T-helper 1 cell treated with Interleukin-12 subunit alpha and Interleukin-12 subunit beta and Interleukin-4 antibody, amounts not matched to agents 30 μg/mL and 1 μg/mL, for 36 hours (primary cell): ENCODE measurements around the gene IQCB1.
"Not testable (repeated sequence)": the region's sequence is repeated elsewhere in the genome, so short reads cannot be mapped to it uniquely, and the experiment has no call there.

Experiments used
- H3K27ac Mint-ChIP-seq: one replicate; pipeline ENCODE4 v1.8.0; 2021; ENCODE audit warnings: mild to moderate bottlenecking, mixed read lengths
- H3K27me3 Mint-ChIP-seq: one replicate; pipeline ENCODE4 v1.8.0; 2021; ENCODE audit warnings: low read depth, mixed read lengths
- H3K36me3 Mint-ChIP-seq: one replicate; pipeline ENCODE4 v1.8.0; 2021; ENCODE audit warnings: low read depth, mixed read lengths
- H3K4me1 Mint-ChIP-seq: one replicate; pipeline ENCODE4 v1.8.0; 2021; ENCODE audit warnings: low read depth, mixed read lengths
- H3K4me3 Mint-ChIP-seq: one replicate; pipeline ENCODE4 v1.8.0; 2021; ENCODE audit warnings: mild to moderate bottlenecking, moderate library complexity, mixed read lengths
- H3K9me3 Mint-ChIP-seq: one replicate; pipeline ENCODE4 v1.8.0; 2021; ENCODE audit warnings: mixed read lengths

IQCB1 gene

DNA sequence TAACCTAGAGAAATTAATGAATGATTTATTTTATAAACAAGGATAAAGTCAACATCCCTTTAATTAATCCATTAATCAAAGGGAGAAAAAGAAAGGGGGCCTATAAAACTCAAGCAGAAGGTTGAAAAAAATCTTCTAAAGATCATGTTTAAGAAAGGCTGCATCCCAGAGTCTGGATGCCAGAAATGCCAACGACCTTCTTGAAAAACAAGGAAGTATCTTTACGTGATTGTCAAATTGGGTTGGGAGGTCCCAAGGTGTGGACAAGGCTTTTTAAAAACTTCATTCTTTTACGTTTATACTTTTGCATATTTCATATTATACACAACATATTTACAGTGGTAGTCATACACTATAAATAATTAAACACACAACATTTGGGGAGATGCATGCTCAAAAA lies 86.9 kb downstream of the IQCB1 start:
- Mint-ChIP-seq H3K4me3 (no peak overlapping the region), H3K9me3 (no peaks in the 10 kb centered on the region), H3K27me3 (peaks cover 16% of the 10 kb centered on the region), H3K36me3 (peaks cover 3% of the 10 kb centered on the region), H3K27ac (no peak overlapping the region), H3K4me1 (peaks cover 8% of the 10 kb centered on the region)

DNA sequence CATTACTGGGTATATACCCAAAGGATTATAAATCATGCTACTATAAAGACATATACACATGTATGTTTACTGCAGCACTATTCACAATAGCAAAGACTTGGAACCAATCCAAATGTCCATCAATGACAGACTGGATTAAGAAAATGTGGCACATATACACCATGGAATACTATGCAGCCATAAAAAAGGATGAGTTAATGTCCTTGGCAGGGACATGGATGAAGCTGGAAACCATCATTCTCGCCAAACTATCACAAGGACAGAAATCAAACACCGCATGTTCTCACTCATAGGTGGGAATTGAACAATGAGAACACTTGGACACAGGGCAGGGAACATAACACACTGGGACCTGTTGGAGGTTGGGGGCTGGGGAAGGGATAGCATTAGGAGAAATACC lies 91.8 kb downstream of the IQCB1 start:
- H3K4me3 Mint-ChIP-seq, H3K27ac Mint-ChIP-seq, H3K9me3 Mint-ChIP-seq, H3K27me3 Mint-ChIP-seq: not testable (repeated sequence)
- Mint-ChIP-seq H3K4me1 (peaks cover 19% of the 10 kb centered on the region), H3K36me3 (peaks cover 20% of the 10 kb centered on the region)

DNA sequence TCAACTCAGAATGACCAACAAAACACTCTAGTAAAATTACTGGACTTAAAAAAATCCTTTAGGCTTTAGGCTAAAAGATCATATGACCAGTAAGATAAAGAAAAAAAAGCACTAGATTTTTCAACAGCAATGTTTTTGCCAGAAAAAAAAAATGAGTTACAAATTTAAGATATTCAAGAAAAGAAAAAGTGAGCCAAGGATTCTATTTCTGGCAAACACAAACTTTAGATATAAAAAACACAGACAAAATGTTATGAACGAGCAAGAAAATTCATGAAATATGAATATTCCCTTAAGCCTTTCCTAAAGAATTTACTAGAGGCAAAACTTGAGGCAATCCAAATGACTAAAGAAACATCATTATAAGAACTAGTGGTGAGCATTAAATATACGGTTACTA lies 94.0 kb downstream of the IQCB1 start:
- Mint-ChIP-seq H3K9me3 (peaks cover 3% of the 10 kb centered on the region), H3K27ac (no peak overlapping the region), H3K36me3 (peaks cover 23% of the 10 kb centered on the region), H3K4me1 (peaks cover 23% of the 10 kb centered on the region), H3K4me3 (no peak overlapping the region), H3K27me3 (no peaks in the 10 kb centered on the region)

DNA sequence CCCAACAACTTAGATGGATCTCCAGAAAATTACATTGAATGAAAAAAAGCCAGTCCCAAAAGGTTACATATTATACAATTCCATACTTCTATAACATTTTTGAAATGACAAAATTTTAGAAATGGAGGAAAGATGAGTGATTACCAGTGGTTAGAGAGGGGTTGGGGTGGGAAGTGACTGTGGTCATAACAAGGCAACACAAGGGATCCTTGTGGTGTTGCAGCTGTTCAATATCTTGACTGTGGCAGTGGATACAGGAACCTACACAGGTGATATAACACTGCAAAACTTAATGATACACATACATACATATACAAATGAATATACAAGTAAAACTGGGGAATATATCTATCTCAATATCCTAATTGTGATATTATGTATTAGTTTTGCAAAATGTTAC lies 95.0 kb downstream of the IQCB1 start:
- H3K4me1 Mint-ChIP-seq = peaks cover 31% of the 10 kb centered on the region
- H3K36me3 Mint-ChIP-seq = peaks cover 25% of the 10 kb centered on the region
- no peak overlapping the region for H3K4me3 Mint-ChIP-seq
- peaks cover 3% of the 10 kb centered on the region for H3K9me3 Mint-ChIP-seq
- H3K27me3 Mint-ChIP-seq = no peaks in the 10 kb centered on the region
- H3K27ac Mint-ChIP-seq = no peak overlapping the region

DNA sequence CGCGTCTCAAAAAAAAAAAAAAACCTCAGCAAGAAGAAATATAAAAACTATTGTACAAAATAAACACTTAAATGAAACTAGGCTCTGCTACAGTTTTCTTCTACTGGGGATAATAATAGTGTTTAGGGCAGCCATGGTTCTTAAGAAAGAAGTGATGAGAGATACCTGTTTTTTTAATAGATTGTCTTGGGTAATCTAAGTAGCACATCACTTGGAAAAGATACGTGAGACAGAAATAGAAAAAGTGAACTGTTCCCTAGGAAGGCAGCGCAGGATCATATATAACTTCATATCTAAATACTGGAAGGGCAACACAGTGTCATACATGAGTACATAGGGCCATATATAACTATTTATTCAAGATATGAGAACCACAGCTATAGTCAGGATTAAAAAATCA lies 97.2 kb downstream of the IQCB1 start:
- H3K27ac Mint-ChIP-seq = no peak overlapping the region
- H3K4me3 Mint-ChIP-seq = no peak overlapping the region
- H3K36me3 Mint-ChIP-seq = peaks cover 22% of the 10 kb centered on the region
- peaks cover 3% of the 10 kb centered on the region for H3K9me3 Mint-ChIP-seq
- H3K27me3 Mint-ChIP-seq = no peaks in the 10 kb centered on the region
- H3K4me1 Mint-ChIP-seq = peaks cover 36% of the 10 kb centered on the region

DNA sequence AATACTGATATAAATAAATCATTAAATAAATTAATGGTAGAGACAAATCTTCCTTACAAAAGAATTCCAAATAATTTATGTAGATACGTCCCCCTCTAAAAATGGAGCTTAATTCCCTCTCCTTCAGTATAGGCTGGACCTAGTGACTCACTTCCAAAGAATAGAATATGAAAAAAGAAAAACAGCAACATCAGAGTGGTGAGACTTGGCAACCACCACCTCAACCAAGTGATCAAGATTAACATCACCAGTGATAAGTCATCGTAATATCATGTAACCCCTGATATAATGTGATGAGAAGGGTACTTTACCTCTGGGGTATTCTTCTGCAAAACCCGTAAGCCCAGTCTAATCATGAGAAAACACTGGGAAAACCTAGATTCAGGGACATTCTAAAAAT lies 98.7 kb downstream of the IQCB1 start:
- H3K4me3 Mint-ChIP-seq = no peak overlapping the region
- peaks cover 32% of the 10 kb centered on the region for H3K4me1 Mint-ChIP-seq
- H3K9me3 Mint-ChIP-seq = no peaks in the 10 kb centered on the region
- H3K27me3 Mint-ChIP-seq = no peaks in the 10 kb centered on the region
- no peak overlapping the region for H3K27ac Mint-ChIP-seq
- H3K36me3 Mint-ChIP-seq = peaks cover 18% of the 10 kb centered on the region

DNA sequence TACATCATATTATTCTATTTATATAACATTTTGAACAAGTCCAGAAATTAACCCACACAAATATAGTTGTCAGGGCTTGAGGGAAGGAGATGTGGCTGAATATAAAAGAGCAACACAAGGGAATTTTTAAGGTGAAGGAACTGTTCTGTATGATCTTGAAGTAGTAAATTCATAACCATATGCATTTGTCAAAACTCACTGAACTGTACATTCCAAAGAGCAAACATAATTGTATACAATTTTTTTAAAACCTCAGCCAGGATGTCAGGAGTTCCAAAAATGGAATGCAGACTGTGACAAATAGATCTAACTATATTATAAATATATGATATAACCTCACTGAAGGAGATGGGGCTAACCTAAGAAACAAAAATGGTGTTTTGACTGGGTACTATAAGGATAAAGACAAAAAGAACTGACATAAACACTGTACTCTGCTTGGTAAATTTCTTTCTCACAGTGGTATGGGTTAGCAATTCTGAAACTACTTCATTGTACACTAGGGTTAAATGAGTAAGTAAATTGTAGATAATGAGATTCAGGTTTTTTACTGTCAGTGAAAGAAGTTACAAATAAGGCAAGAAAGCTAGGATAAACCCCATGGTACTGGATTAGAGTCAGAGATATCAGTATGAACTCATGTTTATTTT lies 99.7 kb downstream of the IQCB1 start:
- Mint-ChIP-seq H3K27me3 (no peaks in the 10 kb centered on the region), H3K36me3 (peaks cover 18% of the 10 kb centered on the region), H3K27ac (no peak overlapping the region), H3K9me3 (no peaks in the 10 kb centered on the region), H3K4me1 (peaks cover 30% of the 10 kb centered on the region), H3K4me3 (no peak overlapping the region)

DNA sequence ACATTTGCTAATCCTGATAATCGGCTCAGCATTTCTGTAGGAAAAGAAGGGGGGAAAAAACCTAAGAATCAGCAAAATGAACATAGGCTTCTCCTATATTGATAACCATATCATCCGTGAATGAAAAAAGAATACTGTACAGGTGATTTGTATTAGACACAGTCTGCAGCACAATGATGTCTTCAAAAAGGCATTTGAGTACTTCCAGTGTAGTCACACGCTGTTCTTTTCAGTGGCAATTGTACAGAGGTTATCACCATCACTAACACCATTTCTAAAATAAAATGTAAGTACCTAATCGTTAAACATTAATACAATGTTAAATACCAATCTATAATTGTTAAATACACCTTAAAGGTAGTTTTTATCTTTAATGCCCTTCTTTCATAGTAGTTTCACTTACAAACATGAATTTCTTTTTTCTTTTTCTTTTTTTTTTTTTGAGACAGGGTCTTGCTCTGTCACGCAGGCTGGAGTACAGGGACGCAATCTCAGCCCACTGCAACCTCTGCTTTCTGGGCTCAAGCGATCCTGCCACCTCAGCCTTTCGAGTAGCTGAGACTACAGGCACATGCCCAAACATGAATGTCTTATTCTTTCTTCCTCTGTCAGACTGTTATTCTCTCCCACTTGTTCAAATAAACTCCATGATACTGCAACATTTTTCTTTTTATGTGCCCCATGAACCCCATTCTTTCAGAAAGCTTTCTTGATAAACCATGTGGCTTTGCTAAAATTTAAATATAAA lies 103.7 kb downstream of the IQCB1 start:
- peaks cover 21% of the 10 kb centered on the region for H3K4me1 Mint-ChIP-seq
- H3K27me3 Mint-ChIP-seq = no peaks in the 10 kb centered on the region

DNA sequence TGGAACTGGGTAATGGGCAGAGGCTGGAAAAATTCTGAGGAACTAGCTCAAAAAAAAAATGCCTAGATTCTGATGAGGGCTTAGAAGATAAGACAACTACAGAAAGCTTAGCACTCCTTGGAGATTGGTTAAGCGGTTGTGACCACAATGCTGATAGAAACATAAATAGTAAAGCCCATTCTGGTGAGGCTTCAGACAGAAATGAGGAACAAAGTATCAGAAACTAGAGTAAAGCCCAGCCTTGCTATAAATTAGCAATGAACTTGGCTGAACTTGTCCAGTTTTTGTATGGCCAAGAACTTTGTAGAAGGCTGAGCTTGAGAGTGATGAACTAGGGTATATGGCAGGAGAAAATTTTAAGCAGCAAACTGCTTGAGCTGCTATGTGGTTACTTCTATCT lies 110.7 kb downstream of the IQCB1 start:
- Mint-ChIP-seq H3K4me3 (no peak overlapping the region), H3K36me3 (peaks cover 66% of the 10 kb centered on the region), H3K4me1 (peaks cover 11% of the 10 kb centered on the region), H3K27me3 (no peaks in the 10 kb centered on the region), H3K27ac (no peak overlapping the region), H3K9me3 (no peaks in the 10 kb centered on the region)

More for the DNA sequence above, 103.7 kb downstream of the IQCB1 start:
- Mint-ChIP-seq H3K4me3 (no peak overlapping the region), H3K9me3 (no peaks in the 10 kb centered on the region), H3K27ac (no peak overlapping the region), H3K36me3 (peaks cover 31% of the 10 kb centered on the region)

DNA sequence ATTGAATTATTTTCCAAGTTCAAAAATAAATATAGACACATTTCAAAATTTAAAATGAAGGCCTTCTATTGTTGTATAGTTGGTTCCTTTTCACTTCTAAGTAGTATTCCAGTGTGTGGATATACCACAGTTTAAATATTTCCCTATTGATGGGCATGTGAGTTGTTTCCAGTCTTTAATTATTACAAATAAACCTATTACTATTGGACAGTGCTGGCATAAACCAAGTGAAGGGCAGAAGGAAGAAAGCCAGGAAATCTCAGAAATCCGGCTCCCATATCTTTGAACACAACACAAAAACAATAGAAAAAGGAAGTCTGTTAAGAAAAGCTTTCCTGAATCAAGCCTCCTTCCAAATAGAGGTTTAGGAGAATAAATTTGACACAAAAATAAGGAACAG lies 111.4 kb downstream of the IQCB1 start:
- Mint-ChIP-seq H3K4me3 (no peak overlapping the region), H3K27me3 (no peaks in the 10 kb centered on the region), H3K36me3 (peaks cover 63% of the 10 kb centered on the region), H3K9me3 (no peaks in the 10 kb centered on the region), H3K4me1 (peaks cover 12% of the 10 kb centered on the region), H3K27ac (no peak overlapping the region)

DNA sequence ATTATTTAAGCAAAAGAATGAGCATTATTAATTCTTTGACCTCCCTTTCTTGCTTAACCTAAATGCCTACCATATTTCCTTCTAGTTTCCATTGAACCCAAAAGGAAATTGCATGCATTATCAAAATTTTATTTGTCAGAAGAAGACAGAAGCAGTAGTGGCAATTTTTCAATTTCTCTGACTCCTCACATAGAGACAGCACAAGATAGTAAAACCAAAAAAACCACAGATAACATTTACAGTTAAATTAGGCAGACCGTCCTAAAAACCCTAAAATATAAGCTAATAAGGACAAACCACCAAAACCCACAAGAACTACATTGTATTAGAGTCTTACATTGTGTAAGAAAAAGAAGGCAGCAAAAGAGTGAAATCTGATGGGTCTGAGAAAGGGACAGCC lies 112.4 kb downstream of the IQCB1 start:
- no peak overlapping the region for H3K27ac Mint-ChIP-seq

DNA sequence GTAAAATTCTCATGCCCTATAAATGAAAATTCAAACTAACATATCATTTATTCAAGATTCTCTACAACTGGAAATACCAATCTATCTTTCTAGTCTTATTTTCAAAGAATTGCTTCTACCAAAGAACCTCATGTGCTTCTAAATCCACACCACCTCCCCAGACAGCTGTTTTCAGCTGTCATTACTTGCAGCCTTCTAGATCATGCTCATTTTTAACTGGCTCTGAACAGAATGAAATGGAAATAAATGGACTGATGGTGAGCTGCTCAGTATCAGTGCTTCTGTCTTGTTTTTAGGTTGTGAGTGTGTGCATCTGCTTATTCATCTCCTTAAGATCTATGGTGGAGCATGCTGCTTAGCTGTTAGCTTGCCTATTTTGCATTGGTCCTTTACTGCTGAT lies 114.7 kb downstream of the IQCB1 start:
- Mint-ChIP-seq H3K9me3 (no peaks in the 10 kb centered on the region), H3K4me3 (no peak overlapping the region), H3K36me3 (peaks cover 65% of the 10 kb centered on the region), H3K27ac (no peak overlapping the region), H3K27me3 (no peaks in the 10 kb centered on the region), H3K4me1 (peaks cover 15% of the 10 kb centered on the region)

More for the DNA sequence above, 112.4 kb downstream of the IQCB1 start:
- Mint-ChIP-seq H3K4me3 (no peak overlapping the region), H3K9me3 (no peaks in the 10 kb centered on the region), H3K4me1 (peaks cover 15% of the 10 kb centered on the region), H3K27me3 (no peaks in the 10 kb centered on the region), H3K36me3 (peaks cover 63% of the 10 kb centered on the region)
